ENCODE results near the gene MUC6. TPM values are rescaled to one million over a fixed set of nuclear protein-coding genes. Genes with fewer than 3 reads are reported as not detected.

The MUC6 gene
- total and polyA plus RNA-seq, 12 donors: 0.01 to 0.07 TPM; not detected in 10

- H3K4me3 ChIP-seq: no peak overlapping the region
- peaks cover 0 to 100% (median 41%) of the 10 kb centered on the region in 9 donors for H3K36me3 ChIP-seq
- no peak for TF ChIP-seq CTCF (IDR thresholded peaks at IDR 0.05)
- intact Hi-C loops (cut with DNase I): no loop called here
- 93 to 94% methylated on average over 21 of the region's 21 CpGs for WGBS, 2 donors
- H3K4me1 ChIP-seq: peaks cover 0 to 21% (median 0%) of the 10 kb centered on the region in 9 donors
- DNase-seq: no peak
- ATAC-seq: no peak
- no peaks in the 10 kb centered on the region for H3K27me3 ChIP-seq
- no peaks in the 10 kb centered on the region for H3K9me3 ChIP-seq
- no peak overlapping the region for H3K27ac ChIP-seq
These were observed 51.1 kb downstream of the MUC6 start for GRCh38 chr11:985406-985805.

GRCh38 chr11:984546-984945 is 52.0 kb downstream of the MUC6 start:
- WGBS, 2 donors: 97 to 98% methylated on average over 15 of the region's 15 CpGs
- intact Hi-C loops (cut with DNase I): no loop called here
- H3K36me3 ChIP-seq: peaks cover 0 to 93% (median 39%) of the 10 kb centered on the region in 9 donors
- H3K27me3 ChIP-seq: no peaks in the 10 kb centered on the region
- no peak for ATAC-seq
- H3K27ac ChIP-seq: no peak overlapping the region
- no peak overlapping the region for H3K4me3 ChIP-seq
- peaks cover 0 to 24% (median 2%) of the 10 kb centered on the region in 9 donors for H3K4me1 ChIP-seq
- no peaks in the 10 kb centered on the region for H3K9me3 ChIP-seq
- TF ChIP-seq CTCF (IDR thresholded peaks at IDR 0.05): no peak
- DNase-seq: no peak

GRCh38 chr11:981764-982163 is 54.8 kb downstream of the MUC6 start:
- H3K9me3 ChIP-seq: no peaks in the 10 kb centered on the region
- WGBS, 2 donors: 95 to 96% methylated on average over 14 of the region's 14 CpGs
- no peaks in the 10 kb centered on the region for H3K27me3 ChIP-seq
- no peak overlapping the region for H3K27ac ChIP-seq
- ATAC-seq (no peak), DNase-seq (no peak)
- no peak for TF ChIP-seq CTCF (IDR thresholded peaks at IDR 0.05)
- no peak overlapping the region for H3K4me3 ChIP-seq
- peaks cover 0 to 93% (median 26%) of the 10 kb centered on the region in 9 donors for H3K36me3 ChIP-seq
- intact Hi-C loops (cut with DNase I): no loop called here
- peaks cover 0 to 36% (median 6%) of the 10 kb centered on the region in 9 donors for H3K4me1 ChIP-seq

GRCh38 chr11:980438-981357 is 55.8 kb downstream of the MUC6 start:
- no peak for TF ChIP-seq CTCF (IDR thresholded peaks at IDR 0.05)
- peak in 1 of 8 donors; percentile 53 for ATAC-seq
- 85 to 91% methylated on average over 26 of the region's 26 CpGs for WGBS, 2 donors
- H3K27me3 ChIP-seq: no peaks in the 10 kb centered on the region
- no peak for DNase-seq
- intact Hi-C loops (cut with DNase I): no loop called here
- peak overlapping the region in 1 of 10 donors; percentile 48 for H3K27ac ChIP-seq
- peaks cover 0 to 28% (median 0%) of the 10 kb centered on the region in 9 donors for H3K4me1 ChIP-seq
- H3K36me3 ChIP-seq: peaks cover 0 to 93% (median 16%) of the 10 kb centered on the region in 9 donors
- no peak overlapping the region for H3K4me3 ChIP-seq
- no peaks in the 10 kb centered on the region for H3K9me3 ChIP-seq

Measured in heart right ventricle (tissue), 16 donors.